WTC11 (cell line): Measurements from ENCODE around the gene TMC5.
"Not testable (repeated sequence)": the region's sequence is repeated elsewhere in the genome, so short reads cannot be mapped to it uniquely, and the experiment has no call there.

ENCODE experiments used
- FOXJ3 ChIP-seq: sonication (generic); formaldehyde crosslinking; IDR thresholded peaks from 2 replicates; pipeline ENCODE4 v1.9.0; 2021; ENCODE audit warnings: missing genetic modification reagents, mild to moderate bottlenecking, borderline replicate concordance
- MYBL2 ChIP-seq: sonication (generic); formaldehyde crosslinking; IDR thresholded peaks from 2 replicates; pipeline ENCODE4 v1.8.1; 2023; ENCODE audit warnings: mild to moderate bottlenecking, moderate library complexity, missing genetic modification reagents
- RELA ChIP-seq: sonication (generic); formaldehyde crosslinking; IDR thresholded peaks from 2 replicates; pipeline ENCODE4 v1.8.1; 2022; ENCODE audit warnings: missing genetic modification reagents, mild to moderate bottlenecking, borderline replicate concordance
- TF ChIP-seq, protein P1 (sequence below): fragments of 200-600 bp; IDR thresholded peaks from 2 replicates; pipeline ENCODE4 v1.8.0; 2022; ENCODE audit warnings: antibody characterized with exemption
- TF ChIP-seq, protein P2 (sequence below): sonication (generic); formaldehyde crosslinking; IDR thresholded peaks from 2 replicates; pipeline ENCODE4 v1.8.1; 2022; ENCODE audit warnings: mild to moderate bottlenecking, missing genetic modification reagents, moderate library complexity, borderline replicate concordance

GRCh38 chr16:19412055-19412454 lies 5.6 kb upstream of the TMC5 start:
- TF ChIP-seq, protein P1, sequence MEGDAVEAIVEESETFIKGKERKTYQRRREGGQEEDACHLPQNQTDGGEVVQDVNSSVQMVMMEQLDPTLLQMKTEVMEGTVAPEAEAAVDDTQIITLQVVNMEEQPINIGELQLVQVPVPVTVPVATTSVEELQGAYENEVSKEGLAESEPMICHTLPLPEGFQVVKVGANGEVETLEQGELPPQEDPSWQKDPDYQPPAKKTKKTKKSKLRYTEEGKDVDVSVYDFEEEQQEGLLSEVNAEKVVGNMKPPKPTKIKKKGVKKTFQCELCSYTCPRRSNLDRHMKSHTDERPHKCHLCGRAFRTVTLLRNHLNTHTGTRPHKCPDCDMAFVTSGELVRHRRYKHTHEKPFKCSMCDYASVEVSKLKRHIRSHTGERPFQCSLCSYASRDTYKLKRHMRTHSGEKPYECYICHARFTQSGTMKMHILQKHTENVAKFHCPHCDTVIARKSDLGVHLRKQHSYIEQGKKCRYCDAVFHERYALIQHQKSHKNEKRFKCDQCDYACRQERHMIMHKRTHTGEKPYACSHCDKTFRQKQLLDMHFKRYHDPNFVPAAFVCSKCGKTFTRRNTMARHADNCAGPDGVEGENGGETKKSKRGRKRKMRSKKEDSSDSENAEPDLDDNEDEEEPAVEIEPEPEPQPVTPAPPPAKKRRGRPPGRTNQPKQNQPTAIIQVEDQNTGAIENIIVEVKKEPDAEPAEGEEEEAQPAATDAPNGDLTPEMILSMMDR: not testable (repeated sequence)
- TF ChIP-seq MYBL2, RELA, FOXJ3 (CRISPR knock-in tag): not testable (repeated sequence)
- TF ChIP-seq, protein P2, sequence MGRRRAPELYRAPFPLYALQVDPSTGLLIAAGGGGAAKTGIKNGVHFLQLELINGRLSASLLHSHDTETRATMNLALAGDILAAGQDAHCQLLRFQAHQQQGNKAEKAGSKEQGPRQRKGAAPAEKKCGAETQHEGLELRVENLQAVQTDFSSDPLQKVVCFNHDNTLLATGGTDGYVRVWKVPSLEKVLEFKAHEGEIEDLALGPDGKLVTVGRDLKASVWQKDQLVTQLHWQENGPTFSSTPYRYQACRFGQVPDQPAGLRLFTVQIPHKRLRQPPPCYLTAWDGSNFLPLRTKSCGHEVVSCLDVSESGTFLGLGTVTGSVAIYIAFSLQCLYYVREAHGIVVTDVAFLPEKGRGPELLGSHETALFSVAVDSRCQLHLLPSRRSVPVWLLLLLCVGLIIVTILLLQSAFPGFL (CRISPR knock-in tag): not testable (repeated sequence)
